H1 (cell line): Measurements from ENCODE around the gene SATL1. TPM values are rescaled to one million over a fixed set of nuclear protein-coding genes. Genes with fewer than 3 reads are reported as not detected.

Experiments
- CTCF ChIA-PET: fragments of 300-600 bp; sonication (Branson Sonifier 250); formaldehyde crosslinking; loops from one replicate; lab custom pipeline; 2021; ENCODE audit not compliant: partially characterized antibody; lab: Charles Lee
- POLR2A ChIA-PET: fragments of 300-600 bp; sonication (Branson Sonifier 250); formaldehyde crosslinking; loops from one replicate; lab custom pipeline; 2021; ENCODE audit warnings: inconsistent platforms; ENCODE audit not compliant: partially characterized antibody; lab: Charles Lee
- DNase-seq, 2 experiments: peaks; one replicate each; pipeline versions ENCODE4 v3.0.0 to v3.0.0-alpha.2; 2010 to 2022; ENCODE audit warnings: low spot score in 2 of 2, low read depth in 1 of 2, mixed read lengths in 1 of 2
- FAIRE-seq: peaks from 2 replicates; lab custom pipeline; 2011; peaks lifted over from hg19 to GRCh38; lab: Jason Lieb, UNC
- H2AFZ ChIP-seq: 2 replicates; pipeline ENCODE4 v1.8.1; 2012; ENCODE audit warnings: low read length, inconsistent platforms
- H2AK5ac ChIP-seq: 2 replicates; pipeline ENCODE4 v1.6.1; 2013; ENCODE audit warnings: low read depth, low read length
- H2BK120ac ChIP-seq: replicated peaks from 2 replicates; pipeline ENCODE3; 2013; ENCODE audit warnings: low read depth, low read length, inconsistent platforms
- H2BK12ac ChIP-seq: 2 replicates; pipeline ENCODE4 v1.6.1; 2013; ENCODE audit warnings: low read depth, low read length
- H2BK15ac ChIP-seq: 2 replicates; pipeline ENCODE4 v1.6.1; 2013; ENCODE audit warnings: low read length
- H2BK20ac ChIP-seq: 2 replicates; pipeline ENCODE4 v1.6.1; 2013; ENCODE audit warnings: low read length
- H2BK5ac ChIP-seq: 2 replicates; pipeline ENCODE4 v1.6.1; 2013; ENCODE audit warnings: low read depth, low read length
- H3K14ac ChIP-seq: 2 replicates; pipeline ENCODE4 v1.6.1; 2013; ENCODE audit warnings: inconsistent platforms; ENCODE audit not compliant: insufficient read length
- H3K18ac ChIP-seq: 2 replicates; pipeline ENCODE4 v1.6.1; 2013; ENCODE audit warnings: low read length; ENCODE audit errors: extremely low read depth
- H3K23ac ChIP-seq: 2 replicates; pipeline ENCODE4 v1.6.1; 2013; ENCODE audit warnings: inconsistent platforms; ENCODE audit not compliant: insufficient read length
- H3K23me2 ChIP-seq: 2 replicates; pipeline ENCODE4 v1.6.1; 2013; ENCODE audit warnings: low read depth, low read length
- H3K27ac ChIP-seq: 2 replicates; pipeline ENCODE4 v1.6.1; 2011; ENCODE audit warnings: low read depth, low read length, inconsistent platforms
- H3K27me3 ChIP-seq, 4 experiments: replicated peaks in 1 of 4; 1 replicate in 1 of 4; 2 replicates in 3 of 4; pipeline versions ENCODE4 v1.6.1 to v1.8.1; 2011 to 2013; ENCODE audit warnings: low read length in 3 of 4, mild to moderate bottlenecking in 3 of 4, inconsistent platforms in 2 of 4, mixed read lengths in 2 of 4, moderate library complexity in 1 of 4; ENCODE audit not compliant: control insufficient read depth in 3 of 4, insufficient read depth in 3 of 4; ENCODE audit errors: extremely low read depth in 1 of 4
- H3K36me3 ChIP-seq, 4 experiments: 2 replicates each; pipeline versions ENCODE4 v1.6.1 to v1.8.1; 2011 to 2013; ENCODE audit warnings: mild to moderate bottlenecking in 4 of 4, low read length in 3 of 4, moderate library complexity in 2 of 4, control low read depth in 1 of 4, inconsistent platforms in 1 of 4; ENCODE audit not compliant: insufficient read depth in 4 of 4, control insufficient read depth in 2 of 4
- H3K4ac ChIP-seq: replicated peaks from 2 replicates; pipeline ENCODE3; 2013; ENCODE audit warnings: low read length, low read depth, mixed read lengths, inconsistent platforms; ENCODE audit not compliant: insufficient read length
- H3K4me1 ChIP-seq, 4 experiments: replicated peaks in 1 of 4; 1 replicate in 1 of 4; 2 replicates in 3 of 4; pipeline versions ENCODE4 v1.6.1 to v1.8.1; 2011 to 2013; ENCODE audit warnings: low read length in 3 of 4, inconsistent platforms in 2 of 4, mixed read lengths in 1 of 4; ENCODE audit not compliant: insufficient read depth in 4 of 4, control insufficient read depth in 3 of 4
- H3K4me2 ChIP-seq, 2 experiments: 2 replicates each; pipeline versions ENCODE4 v1.6.1 to v1.8.1; 2011 to 2013; ENCODE audit warnings: low read depth in 2 of 2, low read length in 2 of 2, control low read depth in 1 of 2, inconsistent platforms in 1 of 2, mild to moderate bottlenecking in 1 of 2; ENCODE audit not compliant: insufficient read depth in 1 of 2
- H3K4me3 ChIP-seq, 4 experiments: fragments of 200-600, 300-600 bp in 1 of 4; sonication (generic), shearing (Covaris generic), sonication (Bioruptor Twin) in 1 of 4; 2 replicates each; pipeline versions ENCODE4 v1.5.1 to v1.8.1; 2011 to 2016; ENCODE audit warnings: low read length in 4 of 4, low read depth in 3 of 4, control low read depth in 2 of 4, inconsistent platforms in 2 of 4, mild to moderate bottlenecking in 2 of 4, mixed read lengths in 1 of 4, moderate library complexity in 1 of 4; ENCODE audit not compliant: insufficient read depth in 2 of 4; ENCODE audit errors: extremely low read depth in 1 of 4
- H3K56ac ChIP-seq: replicated peaks from 2 replicates; pipeline ENCODE3; 2013; ENCODE audit warnings: low read depth, mild to moderate bottlenecking, mixed read lengths, low read length, inconsistent platforms; ENCODE audit not compliant: insufficient read length
- H3K79me1 ChIP-seq: 2 replicates; pipeline ENCODE4 v1.6.1; 2013; ENCODE audit warnings: low read depth, low read length, control low read depth
- H3K79me2 ChIP-seq, 2 experiments: 2 replicates each; pipeline versions ENCODE4 v1.6.1 to v1.8.1; 2012 to 2013; ENCODE audit warnings: low read length in 2 of 2, mild to moderate bottlenecking in 2 of 2, inconsistent platforms in 1 of 2; ENCODE audit not compliant: insufficient read depth in 2 of 2, control insufficient read depth in 1 of 2
- H3K9ac ChIP-seq, 4 experiments: replicated peaks in 1 of 4; 1 replicate in 1 of 4; 2 replicates in 3 of 4; pipeline versions ENCODE4 v1.6.1 to v1.8.1; 2011 to 2013; ENCODE audit warnings: low read depth in 3 of 4, low read length in 3 of 4, control low read depth in 2 of 4, mild to moderate bottlenecking in 2 of 4, moderate library complexity in 2 of 4, inconsistent platforms in 1 of 4; ENCODE audit errors: extremely low read depth in 1 of 4
- H3K9me3 ChIP-seq, 2 experiments: 2 replicates each; pipeline versions ENCODE4 v1.6.1 to v1.8.1; 2012 to 2013; ENCODE audit warnings: mild to moderate bottlenecking in 2 of 2, moderate library complexity in 2 of 2, control low read depth in 1 of 2, inconsistent platforms in 1 of 2, low read depth in 1 of 2, low read length in 1 of 2, mixed read lengths in 1 of 2; ENCODE audit not compliant: insufficient read depth in 2 of 2
- H4K20me1 ChIP-seq, 2 experiments: replicated peaks in 1 of 2; 2 replicates each; pipeline versions ENCODE3 to v1.8.1; 2011 to 2013; ENCODE audit warnings: inconsistent platforms in 2 of 2, low read length in 2 of 2, mild to moderate bottlenecking in 1 of 2; ENCODE audit not compliant: insufficient read depth in 2 of 2, control insufficient read depth in 1 of 2
- H4K5ac ChIP-seq: 2 replicates; pipeline ENCODE4 v1.6.1; 2013; ENCODE audit warnings: low read length, low read depth, mixed read lengths, inconsistent platforms; ENCODE audit not compliant: insufficient read length
- H4K8ac ChIP-seq: 2 replicates; pipeline ENCODE4 v1.8.0; 2013; ENCODE audit warnings: mild to moderate bottlenecking, moderate library complexity, low read length, inconsistent platforms; ENCODE audit not compliant: insufficient read depth; ENCODE audit errors: extremely low read depth
- H4K91ac ChIP-seq: replicated peaks from 2 replicates; pipeline ENCODE3; 2013; ENCODE audit warnings: low read length, mixed read lengths, inconsistent platforms; ENCODE audit not compliant: insufficient read length
- EZH2 ChIP-seq: fragments of 200-600 bp; sonication (generic); IDR thresholded peaks from 2 replicates; pipeline ENCODE4 v1.7.1; 2012; ENCODE audit warnings: low read depth, mild to moderate bottlenecking, moderate library complexity, low read length, inconsistent platforms; ENCODE audit not compliant: severe bottlenecking
- FOSL1 ChIP-seq: IDR thresholded peaks from 2 replicates; pipeline ENCODE4 v1.6.1; 2011; ENCODE audit warnings: mild to moderate bottlenecking, low read depth, low read length, moderate library complexity; ENCODE audit not compliant: insufficient read depth
- JUN ChIP-seq: IDR thresholded peaks from 2 replicates; pipeline ENCODE4 v1.6.1; 2011; ENCODE audit warnings: low read depth, mild to moderate bottlenecking, improper control_type of control experiment, low read length
- KDM1A ChIP-seq: fragments of 200-600, 300-600 bp; sonication (generic); IDR thresholded peaks from 2 replicates; pipeline ENCODE4 v1.7.1; 2016; ENCODE audit warnings: mild to moderate bottlenecking, low read length, borderline replicate concordance
- WGBS, 2 experiments: shearing (Covaris generic) in 1 of 2; methylation state at CpG; one replicate each; pipeline versions ENCODE4 v1.1.6 to v1.1.7; 2013 to 2015; ENCODE audit warnings: low lambda C conversion rate in 2 of 2, mixed read lengths in 2 of 2, inconsistent platforms in 1 of 2, low coverage in 1 of 2, missing lambda C conversion rate in 1 of 2; ENCODE audit not compliant: insufficient replicate concordance in 2 of 2, insufficient coverage in 1 of 2, insufficient read length in 1 of 2; ENCODE audit errors: extremely low coverage in 1 of 2, missing lambda C conversion rate in 1 of 2; 5-methylcytosine and 5-hydroxymethylcytosine counted together
- polyA plus RNA-seq, 7 experiments: library from polyadenylated mRNA; depleted of rRNA in 3 of 7; stranded (reverse) in 5 of 7; unstranded in 2 of 7; fragments of >200 nt in 5 of 7; fragments of 200-250 nt in 2 of 7; gene quantifications; 1 replicate in 5 of 7; 2 replicates in 1 of 7; 4 replicates in 1 of 7; pipeline versions ENCODE4 v1.2.1 to v1.2.3, GENCODE V29; 2011 to 2013; ENCODE audit warnings: missing spikeins in 2 of 7, mixed read lengths in 2 of 7
- total RNA-seq: library from RNA; stranded (reverse); fragmentation: NEBNext Ultra II Directional; extraction: Animal tissue kit (Norgen Biotek cat#: 25700); gene quantifications from 2 replicates; pipeline ENCODE4 v1.2.1, GENCODE V29; 2021

SATL1 gene
- total and polyA plus RNA-seq, 2 of the 8 experiments (the other 6 are each of a cell fraction or from before 2014, with no cell fraction given): 0.06 to 0.17 TPM

DNA sequence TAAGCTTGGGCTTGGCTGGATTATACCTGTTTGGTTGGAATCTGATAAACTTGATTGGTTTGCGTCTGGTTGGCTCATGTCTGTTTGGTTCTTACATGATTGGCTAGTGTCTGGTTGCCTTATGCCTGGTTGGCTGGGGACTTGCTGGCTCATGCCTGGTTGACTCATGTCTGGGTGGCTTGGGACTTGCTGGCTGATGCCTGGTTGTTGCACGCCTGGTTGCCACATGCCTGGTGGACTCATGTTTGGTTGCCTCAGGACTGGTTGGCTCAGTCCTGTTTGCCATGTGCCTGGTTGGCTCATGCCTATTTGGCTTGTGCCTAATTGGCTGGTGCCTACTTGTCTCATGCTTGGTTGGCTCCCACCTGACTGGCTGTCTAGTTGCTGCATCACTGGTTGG lies 135.4 kb downstream of the SATL1 start:
- POLR2A ChIA-PET: no interaction called here

More for the DNA sequence above, 135.4 kb downstream of the SATL1 start:
- no peak overlapping the region for H3K4ac ChIP-seq
- no peaks in the 10 kb centered on the region for H3K9me3 ChIP-seq
- no peak overlapping the region for H2BK12ac ChIP-seq
- no peak overlapping the region for H3K18ac ChIP-seq
- H3K23me2 ChIP-seq: no peaks in the 10 kb centered on the region
- no peak overlapping the region for H4K8ac ChIP-seq
- H2AK5ac ChIP-seq: no peak overlapping the region
- no peak overlapping the region for H2BK15ac ChIP-seq
- no peak overlapping the region for H3K56ac ChIP-seq
- no peak overlapping the region for H3K4me3 ChIP-seq
- no peak overlapping the region for H3K27ac ChIP-seq
- no peaks in the 10 kb centered on the region for H3K79me1 ChIP-seq
- H3K9ac ChIP-seq: no peak overlapping the region
- H3K14ac ChIP-seq: no peak overlapping the region
- FAIRE-seq (no peak), DNase-seq (no peak)
- no peak overlapping the region for H2BK5ac ChIP-seq
- CTCF ChIA-PET: no interaction called here
- H3K36me3 ChIP-seq: no peaks in the 10 kb centered on the region
- no peak overlapping the region for H4K5ac ChIP-seq
- H2AFZ ChIP-seq: no peak overlapping the region
- H4K91ac ChIP-seq: no peak overlapping the region
- H3K4me1 ChIP-seq: no peaks in the 10 kb centered on the region
- H2BK20ac ChIP-seq: no peak overlapping the region
- 95% methylated on average over 2 of the region's 2 CpGs; no CpG with 5 or more reads in 1 of the 2 experiments for WGBS, 2 experiments
- no peak overlapping the region for H3K23ac ChIP-seq
- H3K27me3 ChIP-seq: no peaks in the 10 kb centered on the region
- no peak for TF ChIP-seq FOSL1
- TF ChIP-seq JUN: no peak
- no peak for TF ChIP-seq KDM1A
- no peak for TF ChIP-seq EZH2
- no peaks in the 10 kb centered on the region for H4K20me1 ChIP-seq
- H3K4me2 ChIP-seq: no peak overlapping the region
- no peaks in the 10 kb centered on the region for H3K79me2 ChIP-seq
- H2BK120ac ChIP-seq: no peak overlapping the region
